ENCODE results near the gene BCO1.

Gene BCO1

GRCh38 chr16:81237942-81238295 is 570 bp upstream of the BCO1 start:
- TF ChIP-seq TAF1 (IDR thresholded peaks at IDR 0.05; ENCODE audit: borderline replicate concordance, low read depth, low read length): no peak
- TF ChIP-seq POLR2A (IDR thresholded peaks at IDR 0.05; ENCODE audit: low read depth, low read length): no peak
- TF ChIP-seq POLR2AphosphoS5 (IDR thresholded peaks at IDR 0.05; ENCODE audit: low read depth, low read length): no peak
- no peak for FAIRE-seq
- no peak for DNase-seq (ENCODE audit: insufficient read length)

GRCh38 chr16:81239367-81240121 is 1.1 kb downstream of the BCO1 start:
- DNase-seq (ENCODE audit: insufficient read length) (no peak), FAIRE-seq (no peak)
- no peak for TF ChIP-seq POLR2A (IDR thresholded peaks at IDR 0.05; ENCODE audit: low read depth, low read length)
- no peak for TF ChIP-seq POLR2AphosphoS5 (IDR thresholded peaks at IDR 0.05; ENCODE audit: low read depth, low read length)
- TF ChIP-seq TAF1 (IDR thresholded peaks at IDR 0.05; ENCODE audit: borderline replicate concordance, low read depth, low read length): no peak

- FAIRE-seq (no peak), DNase-seq (ENCODE audit: insufficient read length) (no peak)
- TF ChIP-seq POLR2AphosphoS5 (IDR thresholded peaks at IDR 0.05; ENCODE audit: low read depth, low read length) (no peak), POLR2A (IDR thresholded peaks at IDR 0.05; ENCODE audit: low read depth, low read length) (no peak), TAF1 (IDR thresholded peaks at IDR 0.05; ENCODE audit: borderline replicate concordance, low read depth, low read length) (no peak)
Measured at GRCh38 chr16:81241706-81242105, 3.2 kb downstream of the BCO1 start.

GRCh38 chr16:81242977-81243618 is 4.6 kb downstream of the BCO1 start:
- no peak for TF ChIP-seq TAF1 (IDR thresholded peaks at IDR 0.05; ENCODE audit: borderline replicate concordance, low read depth, low read length)
- TF ChIP-seq POLR2A (IDR thresholded peaks at IDR 0.05; ENCODE audit: low read depth, low read length): no peak
- no peak for TF ChIP-seq POLR2AphosphoS5 (IDR thresholded peaks at IDR 0.05; ENCODE audit: low read depth, low read length)

GRCh38 chr16:81243942-81244341 is 5.5 kb downstream of the BCO1 start:
- no peak for TF ChIP-seq POLR2AphosphoS5 (IDR thresholded peaks at IDR 0.05; ENCODE audit: low read depth, low read length)
- no peak for TF ChIP-seq TAF1 (IDR thresholded peaks at IDR 0.05; ENCODE audit: borderline replicate concordance, low read depth, low read length)
- TF ChIP-seq POLR2A (IDR thresholded peaks at IDR 0.05; ENCODE audit: low read depth, low read length): no peak
- FAIRE-seq (no peak), DNase-seq (ENCODE audit: insufficient read length) (no peak)

More at GRCh38 chr16:81242977-81243618, 4.6 kb downstream of the BCO1 start:
- DNase-seq (ENCODE audit: insufficient read length) (no peak), FAIRE-seq (no peak)

- DNase-seq (ENCODE audit: insufficient read length) (no peak), FAIRE-seq (no peak)
- TF ChIP-seq POLR2AphosphoS5 (IDR thresholded peaks at IDR 0.05; ENCODE audit: low read depth, low read length) (no peak), TAF1 (IDR thresholded peaks at IDR 0.05; ENCODE audit: borderline replicate concordance, low read depth, low read length) (no peak), POLR2A (IDR thresholded peaks at IDR 0.05; ENCODE audit: low read depth, low read length) (no peak)
Measured at GRCh38 chr16:81251871-81252270, 13.4 kb downstream of the BCO1 start.

GRCh38 chr16:81253141-81253540 is 14.7 kb downstream of the BCO1 start:
- no peak for FAIRE-seq
- no peak for DNase-seq (ENCODE audit: insufficient read length)
- TF ChIP-seq POLR2AphosphoS5 (IDR thresholded peaks at IDR 0.05; ENCODE audit: low read depth, low read length) (no peak), TAF1 (IDR thresholded peaks at IDR 0.05; ENCODE audit: borderline replicate concordance, low read depth, low read length) (no peak), POLR2A (IDR thresholded peaks at IDR 0.05; ENCODE audit: low read depth, low read length) (no peak)

- TF ChIP-seq TAF1 (IDR thresholded peaks at IDR 0.05; ENCODE audit: borderline replicate concordance, low read depth, low read length): no peak
- no peak for TF ChIP-seq POLR2A (IDR thresholded peaks at IDR 0.05; ENCODE audit: low read depth, low read length)
- no peak for TF ChIP-seq POLR2AphosphoS5 (IDR thresholded peaks at IDR 0.05; ENCODE audit: low read depth, low read length)
- FAIRE-seq (no peak), DNase-seq (ENCODE audit: insufficient read length) (no peak)
Measured at GRCh38 chr16:81254922-81255526, 16.5 kb downstream of the BCO1 start.

- FAIRE-seq: no peak
- TF ChIP-seq TAF1 (IDR thresholded peaks at IDR 0.05; ENCODE audit: borderline replicate concordance, low read depth, low read length) (no peak), POLR2A (IDR thresholded peaks at IDR 0.05; ENCODE audit: low read depth, low read length) (no peak), POLR2AphosphoS5 (IDR thresholded peaks at IDR 0.05; ENCODE audit: low read depth, low read length) (no peak)
- DNase-seq (ENCODE audit: insufficient read length): no peak
Measured at GRCh38 chr16:81259916-81260315, 21.4 kb downstream of the BCO1 start.

GRCh38 chr16:81261049-81261648 is 22.7 kb downstream of the BCO1 start:
- FAIRE-seq: no peak
- TF ChIP-seq POLR2A (IDR thresholded peaks at IDR 0.05; ENCODE audit: low read depth, low read length): no peak
- TF ChIP-seq POLR2AphosphoS5 (IDR thresholded peaks at IDR 0.05; ENCODE audit: low read depth, low read length): no peak
- TF ChIP-seq TAF1 (IDR thresholded peaks at IDR 0.05; ENCODE audit: borderline replicate concordance, low read depth, low read length): no peak
- DNase-seq (ENCODE audit: insufficient read length): peak; percentile 23

- DNase-seq (ENCODE audit: insufficient read length) (no peak), FAIRE-seq (no peak)
- TF ChIP-seq POLR2A (IDR thresholded peaks at IDR 0.05; ENCODE audit: low read depth, low read length) (no peak), TAF1 (IDR thresholded peaks at IDR 0.05; ENCODE audit: borderline replicate concordance, low read depth, low read length) (no peak), POLR2AphosphoS5 (IDR thresholded peaks at IDR 0.05; ENCODE audit: low read depth, low read length) (no peak)
Measured at GRCh38 chr16:81263470-81264220, 25.2 kb downstream of the BCO1 start.

Data from GM12892 (cell line).